Activated CD4-positive, alpha-beta T cell treated with anti-CD3 and anti-CD28 coated beads, Interleukin-2, amount 50 U/mL, for 1 hour (primary cell): ENCODE measurements around the gene AP3B2.
A peak's percentile ranks its signal among the peaks of the same experiment; 100 is the strongest.
"Not testable (repeated sequence)": the region's sequence is repeated elsewhere in the genome, so short reads cannot be mapped to it uniquely, and the experiment has no call there.

ENCODE experiments used
- DNase-seq: peaks from one replicate; pipeline ENCODE4 v3.0.0-alpha.2; 2020

The AP3B2 gene

DNA sequence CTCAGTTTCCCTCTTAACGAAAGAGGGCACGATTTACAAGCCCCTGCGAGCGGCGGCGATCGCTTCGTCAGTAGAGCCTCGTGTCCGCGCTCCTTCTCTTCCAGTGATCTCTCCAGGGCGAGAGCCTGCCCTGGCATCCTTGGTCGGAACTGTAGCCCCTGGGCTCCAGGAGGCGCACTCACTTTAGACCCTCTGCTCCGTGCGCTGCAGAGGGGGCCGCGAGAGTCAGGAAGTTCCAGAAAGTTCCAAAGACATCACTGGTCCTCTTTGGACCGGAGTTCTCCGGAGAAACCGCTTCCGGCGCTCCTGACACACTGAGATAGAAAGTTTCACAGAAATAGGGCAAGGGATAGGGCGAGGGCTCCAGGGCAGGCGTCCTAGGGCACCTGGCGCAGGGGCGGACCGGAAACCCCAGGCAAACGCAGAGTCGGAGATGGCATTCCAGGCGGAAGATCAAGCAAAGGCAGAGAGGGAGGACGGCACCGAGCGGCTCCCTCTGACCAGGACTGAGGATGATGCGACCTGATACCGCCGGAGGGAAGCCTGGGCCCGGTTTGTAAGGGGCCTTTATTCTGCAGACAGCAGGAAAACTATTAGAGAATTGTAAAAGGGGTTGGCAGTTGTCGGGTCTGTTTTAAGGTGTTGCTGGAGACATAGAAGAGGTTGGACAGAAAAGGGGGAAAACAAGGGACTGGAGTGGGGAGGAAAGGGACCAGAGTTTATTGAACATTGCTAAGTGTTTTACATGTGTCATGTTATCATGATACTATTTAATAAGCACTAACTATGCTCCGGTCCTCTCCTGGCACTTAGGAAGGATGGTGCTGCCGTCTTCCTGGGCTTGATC, 61.2 kb downstream of the AP3B2 start:
- DNase-seq: no peak

DNA sequence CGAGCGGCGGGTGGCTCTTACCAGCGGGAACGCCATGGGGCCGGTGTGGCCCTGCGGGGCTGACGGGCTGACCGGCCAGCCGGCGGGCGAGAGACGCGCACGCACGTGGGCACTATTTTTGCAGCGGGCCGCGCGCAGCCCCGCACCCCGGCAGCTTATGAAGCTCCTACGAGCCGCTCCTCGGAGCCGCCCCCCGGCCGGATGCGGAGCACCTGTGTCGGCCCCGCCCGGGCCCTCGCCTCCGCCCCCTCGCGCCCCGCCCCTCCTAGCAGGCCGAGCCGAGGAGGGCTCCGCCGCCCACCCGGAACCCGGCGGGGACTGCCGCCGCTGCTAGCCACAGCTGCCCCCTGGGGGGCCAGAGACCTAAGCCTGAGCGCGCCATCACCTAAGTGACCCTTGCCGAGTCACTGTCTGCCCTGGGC, 61.8 kb downstream of the AP3B2 start:
- DNase-seq: peak; percentile 19

GRCh38 chr15:82647045-82647834, 62.4 kb downstream of the AP3B2 start, which contains the start of gene CPEB1:
TSS of gene CPEB1 (minus strand) at chr15:82647363. CDS start at chr15:82628459, 18,904 bp downstream.
- peak; percentile 29 for DNase-seq

DNA sequence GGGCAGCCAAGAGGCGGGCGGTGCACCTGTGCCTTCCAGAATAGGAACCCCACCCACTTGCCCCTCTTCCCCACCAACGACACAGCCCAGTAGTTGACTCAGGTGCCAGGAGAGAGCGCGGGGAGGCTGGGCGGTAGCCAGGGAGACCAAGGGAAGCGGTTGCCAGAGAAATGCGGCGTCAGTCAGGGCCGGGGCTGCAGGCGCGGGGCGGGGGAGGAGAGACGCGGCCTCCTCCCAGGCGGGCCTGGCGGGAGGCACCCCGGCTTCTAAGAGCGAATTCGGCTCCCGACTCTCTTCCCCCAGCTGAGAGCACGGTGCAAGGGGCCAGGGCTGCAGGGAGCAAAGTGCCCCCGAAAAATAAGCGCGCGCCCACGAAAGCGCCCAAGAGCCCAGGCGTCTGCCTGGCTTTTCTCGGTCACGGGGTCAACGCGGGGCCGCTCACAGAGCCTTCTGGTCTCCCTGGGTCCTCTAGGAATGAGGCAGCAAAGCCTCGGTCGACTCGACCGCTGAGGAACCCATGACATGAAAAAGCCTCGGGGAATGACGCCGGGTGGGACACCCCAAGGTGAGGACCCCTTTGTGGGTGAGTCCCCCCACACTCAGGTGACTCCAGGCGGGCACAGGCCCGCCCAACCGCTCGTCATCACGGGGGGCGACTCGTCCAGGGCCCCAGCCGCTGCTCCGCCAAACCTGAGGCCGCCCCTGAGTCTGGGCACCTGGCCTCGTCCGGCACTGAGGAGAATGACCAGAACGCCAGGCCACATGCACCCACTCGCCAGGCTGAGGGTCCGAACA, 63.2 kb downstream of the AP3B2 start:
- no peak for DNase-seq

- not testable (repeated sequence) for DNase-seq
Observed at GRCh38 chr15:82644967-82645852, 64.5 kb downstream of the AP3B2 start.

DNA sequence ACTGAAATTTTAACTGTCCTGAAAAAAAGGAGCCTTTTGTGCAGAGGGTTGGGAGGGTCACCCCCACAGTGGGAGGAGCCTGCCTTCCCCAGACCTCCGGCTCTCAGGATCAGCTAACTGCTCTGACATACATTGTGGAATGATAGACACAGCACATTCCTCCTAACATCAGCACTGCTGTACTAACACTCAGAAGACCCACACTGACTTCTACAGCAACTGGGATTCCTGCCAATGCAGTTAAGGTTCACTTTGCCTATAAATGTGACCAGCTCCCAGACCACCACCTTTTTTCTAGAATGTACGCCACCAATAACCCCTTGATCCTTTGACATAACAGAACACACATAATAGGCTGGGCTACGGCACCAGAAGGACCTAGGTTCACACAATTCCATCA, 65.7 kb downstream of the AP3B2 start:
- no peak for DNase-seq

DNA sequence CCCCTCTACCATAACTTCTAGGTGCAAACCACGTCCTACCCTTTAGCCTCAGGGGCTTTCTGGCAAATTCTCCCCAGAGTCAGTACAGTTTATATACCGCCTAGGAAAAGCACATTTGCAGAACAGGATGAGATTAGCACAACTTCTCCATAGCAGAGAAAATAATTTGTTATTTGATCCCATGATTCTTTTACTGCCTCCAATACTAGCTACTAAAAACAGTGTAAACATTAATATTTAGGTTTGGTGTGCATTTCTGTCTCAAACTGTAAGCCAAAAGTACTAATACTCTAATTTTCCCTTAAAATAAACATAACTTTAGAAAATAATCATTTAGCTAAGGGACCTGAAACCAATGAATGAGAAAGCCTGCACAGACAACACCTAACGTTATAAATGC, 67.0 kb downstream of the AP3B2 start:
- no peak for DNase-seq

- no peak for DNase-seq
Observed at GRCh38 chr15:82641129-82641798, 68.4 kb downstream of the AP3B2 start.

DNA sequence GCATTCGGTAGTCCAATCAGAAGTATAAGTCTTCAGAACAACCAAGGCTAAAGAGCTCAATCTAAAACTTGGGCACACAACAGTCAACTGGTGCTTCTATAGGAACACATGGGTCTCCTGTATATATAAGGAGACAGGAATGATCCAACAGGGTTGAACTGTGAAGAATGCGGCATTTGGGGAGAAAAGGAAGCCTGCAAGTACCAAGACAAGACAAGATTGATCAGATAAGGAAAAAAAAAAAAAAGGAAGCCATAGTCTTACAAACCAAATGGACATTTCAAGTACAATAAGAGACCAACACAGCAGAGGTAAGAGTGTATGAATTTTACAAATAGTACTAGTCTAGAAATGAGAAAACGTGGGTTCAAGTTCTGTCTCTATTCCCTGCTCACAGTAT, 69.0 kb downstream of the AP3B2 start:
- no peak for DNase-seq

DNA sequence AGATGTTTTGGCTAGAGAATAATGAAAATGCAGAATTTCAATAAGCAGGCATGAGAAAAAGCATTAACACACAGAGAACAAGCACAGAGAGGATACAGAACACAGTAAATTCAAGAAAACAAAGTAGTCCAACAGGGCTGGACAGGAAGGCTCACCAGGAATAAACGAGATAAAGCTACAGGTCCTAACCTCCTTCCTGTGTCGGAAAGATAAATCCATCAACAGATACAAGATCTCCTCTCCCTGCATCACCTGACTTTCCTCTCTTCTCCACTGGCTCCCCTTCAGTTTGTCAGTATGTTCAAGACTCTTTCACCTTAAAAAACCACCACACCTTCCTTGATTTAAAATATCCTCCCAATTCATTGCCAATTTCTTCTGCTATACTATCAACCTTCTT, 73.9 kb downstream of the AP3B2 start:
- DNase-seq: no peak

DNA sequence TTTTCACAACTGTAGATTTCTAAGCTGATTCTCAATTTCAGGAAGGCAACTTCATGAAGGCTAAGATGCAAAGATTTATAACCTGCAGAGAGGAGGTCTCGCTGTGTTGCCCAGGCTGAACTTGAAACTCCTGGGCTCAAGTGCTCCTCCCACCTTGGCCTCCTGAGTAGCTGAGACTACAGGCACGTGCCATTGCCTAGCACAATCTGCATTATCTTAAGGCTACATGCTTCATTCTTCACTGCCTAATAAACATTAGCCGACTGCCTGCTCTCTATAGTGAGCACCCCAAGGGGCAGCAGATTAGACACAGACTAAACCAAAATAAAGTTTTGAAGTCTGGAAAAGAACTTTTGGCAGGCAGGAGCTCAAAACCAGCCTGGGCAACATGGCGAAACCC, 79.6 kb downstream of the AP3B2 start:
- DNase-seq: no peak

DNA sequence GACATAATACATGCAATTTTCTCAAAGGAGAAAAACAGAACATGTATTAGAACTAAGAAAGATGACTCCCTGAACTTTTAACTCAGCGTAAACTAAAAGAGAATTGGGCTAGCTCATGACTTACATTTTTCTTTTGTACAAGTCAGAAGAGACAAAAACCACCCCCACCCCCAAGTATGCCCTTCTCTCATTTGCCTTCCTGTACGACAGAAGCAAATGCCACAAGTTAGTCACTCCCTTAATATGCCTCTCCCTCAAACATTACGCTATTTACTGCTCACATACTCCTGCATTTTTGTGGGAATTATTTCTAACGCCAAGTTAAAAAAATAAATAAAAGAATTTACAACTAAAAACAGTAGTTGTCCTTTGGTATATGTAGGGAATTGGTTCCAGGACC, 84.5 kb downstream of the AP3B2 start:
- no peak for DNase-seq

DNA sequence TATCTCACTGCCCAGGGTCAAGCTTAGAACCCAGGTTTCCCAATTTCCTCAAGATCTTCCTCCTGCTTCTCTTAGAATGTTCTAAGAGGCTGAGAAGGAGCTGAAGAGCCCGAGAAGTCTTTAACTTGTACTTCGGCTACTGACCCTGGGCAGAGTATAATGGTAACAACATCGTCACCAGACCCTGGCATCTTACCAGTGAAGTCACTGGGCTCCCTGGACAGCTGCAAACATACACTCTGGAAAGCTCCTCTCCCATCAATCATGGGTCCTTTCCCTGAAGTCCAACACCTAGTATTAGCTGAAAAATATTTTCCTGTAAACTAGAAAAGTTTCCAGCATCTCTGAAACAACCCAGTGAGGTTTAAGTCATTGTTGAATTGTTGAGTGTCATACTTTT, 85.2 kb downstream of the AP3B2 start:
- no peak for DNase-seq

DNA sequence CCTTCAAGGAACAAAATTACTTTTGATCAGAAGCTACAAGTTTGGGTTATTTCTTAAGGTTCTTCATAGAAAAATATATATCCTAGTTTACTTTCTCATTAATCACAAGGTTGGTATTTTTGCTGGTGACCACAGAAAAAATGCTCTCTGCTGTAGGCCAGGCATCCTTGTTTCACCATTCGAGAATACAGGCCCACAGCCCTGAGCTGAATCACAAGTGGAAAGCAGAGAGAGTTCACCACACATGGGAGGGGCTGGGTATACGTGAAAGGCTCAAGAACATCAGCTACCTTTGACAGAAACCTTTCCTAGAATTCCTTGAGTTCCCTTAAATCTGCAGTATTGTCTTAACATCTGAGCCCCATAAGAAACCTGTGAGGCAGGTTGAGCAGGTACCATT, 85.7 kb downstream of the AP3B2 start:
- no peak for DNase-seq

DNA sequence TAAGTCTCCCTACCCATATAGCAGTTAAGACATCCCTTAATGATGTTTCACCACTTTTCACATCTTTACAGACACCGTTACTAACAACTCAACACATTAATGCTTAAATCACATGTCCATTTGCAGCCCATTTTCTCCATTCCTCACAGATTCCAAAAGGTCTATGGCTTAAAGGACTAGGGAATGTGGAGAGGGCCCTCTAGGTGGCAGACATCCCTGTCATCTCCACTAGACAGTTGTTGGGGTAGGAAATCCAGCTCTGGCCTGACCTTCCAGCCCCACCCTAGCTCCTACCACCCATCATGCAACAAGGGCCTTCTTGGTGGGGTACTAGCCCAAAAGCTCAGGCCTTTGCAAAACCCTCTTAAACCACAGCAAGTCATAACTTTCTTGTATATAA, 87.7 kb downstream of the AP3B2 start:
- no peak for DNase-seq

- DNase-seq: no peak
Observed at GRCh38 chr15:82613747-82614146, 95.9 kb downstream of the AP3B2 start.

DNA sequence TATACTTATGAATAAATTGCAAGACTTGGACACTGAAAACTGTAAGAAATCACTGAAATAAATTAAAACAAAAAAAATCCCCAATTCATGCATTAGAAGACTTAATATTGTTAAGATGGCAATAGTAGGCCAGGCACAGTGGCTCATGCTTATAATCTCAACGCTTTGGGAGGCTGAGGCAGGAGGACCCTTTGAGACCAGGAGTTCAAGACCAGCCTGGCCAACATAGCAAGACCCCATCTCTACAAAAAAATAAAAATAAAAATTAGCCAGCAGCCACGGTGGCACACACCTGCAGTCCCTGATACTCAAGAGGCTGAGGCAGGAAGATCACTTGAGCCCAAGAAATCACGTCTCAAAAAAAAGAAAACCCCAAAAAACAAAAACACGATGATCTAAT, 98.3 kb downstream of the AP3B2 start:
- no peak for DNase-seq
